ENCODE results near the gene LRP1. TPM values are rescaled to one million over a fixed set of nuclear protein-coding genes. Genes with fewer than 3 reads are reported as not detected.

LRP1 gene
- total and polyA plus RNA-seq, 2 of the 13 experiments (the other 11 are each of a cell fraction or from before 2014, with no cell fraction given), result 14.7 to 30.8 TPM

DNA sequence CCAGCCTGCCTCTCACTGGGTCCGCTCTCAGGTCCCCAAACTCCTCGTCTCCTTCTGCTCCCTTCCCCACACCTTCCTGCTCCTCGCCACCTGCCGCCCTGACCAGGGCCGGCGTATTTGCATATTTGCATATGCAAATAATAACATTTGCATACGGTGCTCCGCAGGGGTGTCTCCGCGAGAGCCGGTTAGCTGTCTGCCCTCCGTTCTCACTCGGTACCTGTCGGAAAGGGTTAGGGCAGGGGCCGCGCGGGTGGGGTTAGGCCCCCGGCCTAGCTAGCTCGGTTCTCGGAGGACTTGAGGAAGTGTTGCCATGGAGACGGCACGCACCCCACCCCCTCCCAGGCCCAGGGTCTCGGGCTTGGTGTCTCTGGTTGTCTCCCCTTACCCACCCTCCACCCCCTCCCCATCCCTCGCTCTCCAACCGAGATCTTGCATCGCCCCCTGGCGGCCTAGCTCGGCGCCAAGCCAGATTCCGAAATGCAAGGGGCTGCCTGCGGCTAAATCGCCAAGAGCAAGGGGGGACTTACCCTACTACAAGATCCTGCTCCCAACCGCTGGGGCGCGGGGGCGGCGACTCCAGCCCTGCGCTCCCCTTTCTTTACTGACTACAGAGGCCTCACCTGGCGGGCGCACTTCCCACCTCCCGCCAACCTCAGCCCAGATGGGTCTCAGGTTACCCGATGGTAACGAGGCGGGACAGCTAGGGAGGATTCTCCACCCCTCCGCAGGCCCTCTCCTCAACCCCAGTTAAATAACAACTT lies 114.6 kb downstream of the LRP1 start (continued):
- TF ChIP-seq PHF21A (CRISPR knock-in tag; IDR thresholded peaks at IDR 0.05) (no peak), JUNB (CRISPR knock-in tag; IDR thresholded peaks at IDR 0.05; ENCODE audit: borderline replicate concordance) (no peak), ZFP36L2 (CRISPR knock-in tag; IDR thresholded peaks at IDR 0.05) (no peak), ZIK1 (CRISPR knock-in tag; IDR thresholded peaks at IDR 0.05; ENCODE audit: borderline replicate concordance, low read depth) (no peak), MBD4 (IDR thresholded peaks at IDR 0.05; ENCODE audit: borderline replicate concordance, low read length) (no peak), KDM5B (CRISPR knock-in tag; IDR thresholded peaks at IDR 0.05; ENCODE audit: borderline replicate concordance) (no peak; the same call in 1 of the 2 replicates), ZNF496 (CRISPR knock-in tag; IDR thresholded peaks at IDR 0.05; ENCODE audit: insufficient replicate concordance) (no peak), BHLHE40 (IDR thresholded peaks at IDR 0.05; ENCODE audit: low read length) (no peak), ZNF703 (CRISPR knock-in tag; IDR thresholded peaks at IDR 0.05; ENCODE audit: borderline replicate concordance) (no peak), RFX5 (IDR thresholded peaks at IDR 0.05; ENCODE audit: low read depth, low read length) (no peak), KLF12 (CRISPR knock-in tag; IDR thresholded peaks at IDR 0.05; ENCODE audit: borderline replicate concordance) (no peak), HNF4A (CRISPR knock-in tag; IDR thresholded peaks at IDR 0.05) (no peak), ZNF678 (CRISPR knock-in tag; IDR thresholded peaks at IDR 0.05) (no peak), ZNF232 (CRISPR knock-in tag; IDR thresholded peaks at IDR 0.05; ENCODE audit: borderline replicate concordance) (no peak)
- TF ChIP-seq, protein P1, sequence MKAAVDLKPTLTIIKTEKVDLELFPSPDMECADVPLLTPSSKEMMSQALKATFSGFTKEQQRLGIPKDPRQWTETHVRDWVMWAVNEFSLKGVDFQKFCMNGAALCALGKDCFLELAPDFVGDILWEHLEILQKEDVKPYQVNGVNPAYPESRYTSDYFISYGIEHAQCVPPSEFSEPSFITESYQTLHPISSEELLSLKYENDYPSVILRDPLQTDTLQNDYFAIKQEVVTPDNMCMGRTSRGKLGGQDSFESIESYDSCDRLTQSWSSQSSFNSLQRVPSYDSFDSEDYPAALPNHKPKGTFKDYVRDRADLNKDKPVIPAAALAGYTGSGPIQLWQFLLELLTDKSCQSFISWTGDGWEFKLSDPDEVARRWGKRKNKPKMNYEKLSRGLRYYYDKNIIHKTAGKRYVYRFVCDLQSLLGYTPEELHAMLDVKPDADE (CRISPR knock-in tag; IDR thresholded peaks at IDR 0.05), result no peak
- TF ChIP-seq, protein P2, sequence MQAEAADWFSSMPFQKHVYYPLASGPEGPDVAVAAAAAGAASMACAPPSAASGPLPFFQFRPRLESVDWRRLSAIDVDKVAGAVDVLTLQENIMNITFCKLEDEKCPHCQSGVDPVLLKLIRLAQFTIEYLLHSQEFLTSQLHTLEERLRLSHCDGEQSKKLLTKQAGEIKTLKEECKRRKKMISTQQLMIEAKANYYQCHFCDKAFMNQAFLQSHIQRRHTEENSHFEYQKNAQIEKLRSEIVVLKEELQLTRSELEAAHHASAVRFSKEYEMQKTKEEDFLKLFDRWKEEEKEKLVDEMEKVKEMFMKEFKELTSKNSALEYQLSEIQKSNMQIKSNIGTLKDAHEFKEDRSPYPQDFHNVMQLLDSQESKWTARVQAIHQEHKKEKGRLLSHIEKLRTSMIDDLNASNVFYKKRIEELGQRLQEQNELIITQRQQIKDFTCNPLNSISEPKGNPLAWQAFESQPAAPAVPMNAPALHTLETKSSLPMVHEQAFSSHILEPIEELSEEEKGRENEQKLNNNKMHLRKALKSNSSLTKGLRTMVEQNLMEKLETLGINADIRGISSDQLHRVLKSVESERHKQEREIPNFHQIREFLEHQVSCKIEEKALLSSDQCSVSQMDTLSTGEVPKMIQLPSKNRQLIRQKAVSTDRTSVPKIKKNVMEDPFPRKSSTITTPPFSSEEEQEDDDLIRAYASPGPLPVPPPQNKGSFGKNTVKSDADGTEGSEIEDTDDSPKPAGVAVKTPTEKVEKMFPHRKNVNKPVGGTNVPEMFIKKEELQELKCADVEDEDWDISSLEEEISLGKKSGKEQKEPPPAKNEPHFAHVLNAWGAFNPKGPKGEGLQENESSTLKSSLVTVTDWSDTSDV (CRISPR knock-in tag; IDR thresholded peaks at IDR 0.05), result no peak
- TF ChIP-seq, protein P3, sequence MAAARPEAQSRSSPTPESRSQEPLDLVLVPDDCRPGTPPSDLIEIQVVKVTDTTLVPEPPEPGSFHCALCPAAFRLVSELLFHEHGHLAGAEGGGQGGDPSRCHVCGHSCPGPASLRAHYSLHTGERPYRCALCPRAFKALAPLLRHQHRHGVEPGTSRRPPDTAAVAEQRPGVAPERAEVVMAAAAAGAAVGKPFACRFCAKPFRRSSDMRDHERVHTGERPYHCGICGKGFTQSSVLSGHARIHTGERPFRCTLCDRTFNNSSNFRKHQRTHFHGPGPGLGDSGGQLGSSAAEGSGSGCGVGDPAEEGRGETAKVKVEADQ (CRISPR knock-in tag; IDR thresholded peaks at IDR 0.05; ENCODE audit: borderline replicate concordance), result no peak
- TF ChIP-seq, protein P4, sequence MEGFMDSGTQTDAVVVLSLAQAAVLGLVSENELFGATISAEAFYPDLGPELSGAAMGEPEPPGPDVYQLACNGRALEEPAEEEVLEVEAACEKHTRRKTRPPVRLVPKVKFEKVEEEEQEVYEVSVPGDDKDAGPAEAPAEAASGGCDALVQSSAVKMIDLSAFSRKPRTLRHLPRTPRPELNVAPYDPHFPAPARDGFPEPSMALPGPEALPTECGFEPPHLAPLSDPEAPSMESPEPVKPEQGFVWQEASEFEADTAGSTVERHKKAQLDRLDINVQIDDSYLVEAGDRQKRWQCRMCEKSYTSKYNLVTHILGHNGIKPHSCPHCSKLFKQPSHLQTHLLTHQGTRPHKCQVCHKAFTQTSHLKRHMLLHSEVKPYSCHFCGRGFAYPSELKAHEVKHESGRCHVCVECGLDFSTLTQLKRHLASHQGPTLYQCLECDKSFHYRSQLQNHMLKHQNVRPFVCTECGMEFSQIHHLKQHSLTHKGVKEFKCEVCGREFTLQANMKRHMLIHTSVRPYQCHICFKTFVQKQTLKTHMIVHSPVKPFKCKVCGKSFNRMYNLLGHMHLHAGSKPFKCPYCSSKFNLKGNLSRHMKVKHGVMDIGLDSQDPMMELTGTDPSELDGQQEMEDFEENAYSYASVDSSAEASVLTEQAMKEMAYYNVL (CRISPR knock-in tag; IDR thresholded peaks at IDR 0.05; ENCODE audit: borderline replicate concordance), result no peak

Measured in HepG2 (cell line).